Neural cell (in vitro differentiated cells): ENCODE results near the gene GLTP. TPM values are rescaled to one million over a fixed set of nuclear protein-coding genes. Genes with fewer than 3 reads are reported as not detected.

Experiments
- H2AFZ ChIP-seq: fragments of 200-600, 300-800 bp; sonication (generic), shearing (Covaris generic); 2 replicates; pipeline ENCODE4 v1.6.0; 2014; ENCODE audit warnings: low read depth, mild to moderate bottlenecking, antibody characterized with exemption, low read length, moderate library complexity
- H3F3A ChIP-seq: fragments of 200-600 bp; shearing (Covaris generic); 2 replicates; pipeline ENCODE4 v1.6.1; 2016; ENCODE audit warnings: mild to moderate bottlenecking, moderate library complexity, mixed read lengths, antibody characterized with exemption, low read length; ENCODE audit not compliant: insufficient read depth, poor library complexity, severe bottlenecking
- H3K27ac ChIP-seq: fragments of 200-600, 300-800 bp; sonication (generic), shearing (Covaris generic); 2 replicates; pipeline ENCODE4 v1.5.1; 2014; ENCODE audit warnings: mild to moderate bottlenecking, low read length, moderate library complexity
- H3K27me3 ChIP-seq: fragments of 300-800, 200-600 bp; sonication (generic), shearing (Covaris generic); 2 replicates; pipeline ENCODE4 v1.6.0; 2014; ENCODE audit warnings: mild to moderate bottlenecking, low read depth, low read length, moderate library complexity; ENCODE audit not compliant: insufficient read depth
- H3K36me3 ChIP-seq: fragments of 300-800, 200-600 bp; sonication (generic), shearing (Covaris generic); 2 replicates; pipeline ENCODE4 v1.5.1; 2014; ENCODE audit warnings: mild to moderate bottlenecking, antibody characterized with exemption, low read length, moderate library complexity; ENCODE audit not compliant: insufficient read depth
- H3K4me2 ChIP-seq: fragments of 300-800, 200-600 bp; sonication (generic), shearing (Covaris generic); 2 replicates; pipeline ENCODE4 v1.6.0; 2014; ENCODE audit warnings: mild to moderate bottlenecking, low read length
- H3K4me3 ChIP-seq: fragments of 300-800, 200-600 bp; sonication (generic), shearing (Covaris generic); 2 replicates; pipeline ENCODE4 v1.5.1; 2014; ENCODE audit warnings: mild to moderate bottlenecking, low read length, moderate library complexity
- H3K79me2 ChIP-seq: fragments of 200-600 bp; shearing (Covaris generic); replicated peaks from 2 replicates; pipeline ENCODE4 v1.6.0; 2014; ENCODE audit warnings: mild to moderate bottlenecking, low read length, moderate library complexity; ENCODE audit not compliant: insufficient read depth
- H3K9ac ChIP-seq: fragments of 300-800, 200-600 bp; sonication (generic), shearing (Covaris generic); 2 replicates; pipeline ENCODE4 v1.6.1; 2016; ENCODE audit warnings: mild to moderate bottlenecking, low read length, mixed read lengths
- H3K9me2 ChIP-seq: fragments of 200-600 bp; shearing (Covaris generic); 2 replicates; pipeline ENCODE4 v1.6.1; 2016; ENCODE audit warnings: mild to moderate bottlenecking, low read length, mixed read lengths; ENCODE audit not compliant: insufficient read depth
- H3K9me3 ChIP-seq: fragments of 200-600, 300-800 bp; sonication (generic), shearing (Covaris generic); 2 replicates; pipeline ENCODE4 v1.6.1; 2016; ENCODE audit warnings: mild to moderate bottlenecking, mixed run types, low read length, moderate library complexity, mixed read lengths
- H4K20me1 ChIP-seq: fragments of 200-600 bp; shearing (Covaris generic); 2 replicates; pipeline ENCODE4 v1.6.1; 2016; ENCODE audit warnings: mild to moderate bottlenecking, mixed run types; ENCODE audit not compliant: insufficient read depth
- CTCF ChIP-seq: fragments of 450-650 bp; IDR thresholded peaks from 2 replicates; pipeline ENCODE4 v1.5.1; 2014; ENCODE audit warnings: antibody characterized with exemption, mild to moderate bottlenecking, moderate library complexity; ENCODE audit not compliant: poor library complexity, severe bottlenecking
- EP300 ChIP-seq: fragments of 450-650 bp; conservative IDR thresholded peaks from 2 replicates; pipeline ENCODE4 v1.6.1; 2014; ENCODE audit warnings: antibody characterized with exemption, mild to moderate bottlenecking, moderate library complexity; ENCODE audit not compliant: poor library complexity, severe bottlenecking
- EZH2 ChIP-seq: fragments of 200-600, 300-800 bp; shearing (Covaris generic), sonication (generic); IDR thresholded peaks from 2 replicates; pipeline ENCODE4 v1.6.1; 2014; ENCODE audit warnings: antibody characterized with exemption, low read length, borderline replicate concordance, mild to moderate bottlenecking; ENCODE audit not compliant: insufficient read depth, poor library complexity, severe bottlenecking
- MXI1 ChIP-seq: fragments of 450-650 bp; conservative IDR thresholded peaks from 2 replicates; pipeline ENCODE4 v1.6.1; 2014; ENCODE audit warnings: antibody characterized with exemption, mild to moderate bottlenecking; ENCODE audit not compliant: poor library complexity, severe bottlenecking
- POLR2AphosphoS5 ChIP-seq: IDR thresholded peaks from 2 replicates; pipeline ENCODE4 v1.6.1; 2012
- RAD21 ChIP-seq: fragments of 450-650 bp; conservative IDR thresholded peaks from 2 replicates; pipeline ENCODE4 v1.6.1; 2014; ENCODE audit warnings: antibody characterized with exemption, mild to moderate bottlenecking, moderate library complexity
- REST ChIP-seq: IDR thresholded peaks from 2 replicates; pipeline ENCODE4 v1.6.1; 2012; ENCODE audit warnings: borderline replicate concordance
- SMC3 ChIP-seq: fragments of 450-650 bp; conservative IDR thresholded peaks from 2 replicates; pipeline ENCODE4 v1.6.1; 2014; ENCODE audit warnings: antibody characterized with exemption, mild to moderate bottlenecking, moderate library complexity; ENCODE audit not compliant: poor library complexity
- TAF1 ChIP-seq: IDR thresholded peaks from 2 replicates; pipeline ENCODE4 v1.6.1; 2012; ENCODE audit warnings: low read depth
- polyA plus RNA-seq: library from polyadenylated mRNA; depleted of rRNA; stranded (reverse); fragments of >200 nt; gene quantifications from 2 replicates; pipeline ENCODE4 v1.2.3, GENCODE V29; 2014

The GLTP gene
- polyA plus RNA-seq, 1 donor from 2014 or later, result 25.0 TPM

GRCh38 chr12:109888179-109889020, 8.1 kb upstream of the GLTP start:
- Histone ChIP-seq H3K4me2 (no peak overlapping the region), H3K36me3 (no peaks in the 10 kb centered on the region), H3K27ac (no peak overlapping the region), H3K9ac (no peak overlapping the region), H4K20me1 (no peaks in the 10 kb centered on the region), H3K9me3 (no peaks in the 10 kb centered on the region), H2AFZ (no peak overlapping the region), H3K27me3 (no peaks in the 10 kb centered on the region), H3K4me3 (no peak overlapping the region), H3F3A (no peaks in the 10 kb centered on the region), H3K79me2 (no peaks in the 10 kb centered on the region), H3K9me2 (no peaks in the 10 kb centered on the region)
- TF ChIP-seq POLR2AphosphoS5 (no peak), SMC3 (no peak), EZH2 (no peak), TAF1 (no peak), MXI1 (no peak), CTCF (no peak), RAD21 (no peak)

GRCh38 chr12:109885616-109886015, 5.3 kb upstream of the GLTP start:
- Histone ChIP-seq H3K9ac (no peak overlapping the region), H3K27me3 (no peaks in the 10 kb centered on the region), H3K4me2 (no peak overlapping the region), H3K4me3 (no peak overlapping the region), H4K20me1 (no peaks in the 10 kb centered on the region), H3K79me2 (no peaks in the 10 kb centered on the region), H3K36me3 (no peaks in the 10 kb centered on the region), H3K9me2 (no peaks in the 10 kb centered on the region), H3K27ac (no peak overlapping the region), H2AFZ (no peak overlapping the region), H3K9me3 (no peaks in the 10 kb centered on the region), H3F3A (no peaks in the 10 kb centered on the region)
- no peak for TF ChIP-seq RAD21
- no peak for TF ChIP-seq MXI1
- no peak for TF ChIP-seq SMC3
- TF ChIP-seq EP300, result no peak
- no peak for TF ChIP-seq TAF1
- no peak for TF ChIP-seq CTCF
- no peak for TF ChIP-seq POLR2AphosphoS5
- TF ChIP-seq EZH2, result no peak

- Histone ChIP-seq H2AFZ (no peak overlapping the region), H3K4me2 (no peak overlapping the region), H3K4me3 (no peak overlapping the region), H3K27me3 (no peaks in the 10 kb centered on the region), H3F3A (no peaks in the 10 kb centered on the region), H3K9me3 (no peaks in the 10 kb centered on the region), H3K9ac (no peak overlapping the region), H3K79me2 (peaks cover 15% of the 10 kb centered on the region), H4K20me1 (no peaks in the 10 kb centered on the region), H3K27ac (no peak overlapping the region), H3K9me2 (no peaks in the 10 kb centered on the region), H3K36me3 (no peaks in the 10 kb centered on the region)
- TF ChIP-seq POLR2AphosphoS5, result no peak
- no peak for TF ChIP-seq EZH2
- TF ChIP-seq SMC3, result no peak
- no peak for TF ChIP-seq EP300
- no peak for TF ChIP-seq RAD21
- no peak for TF ChIP-seq MXI1
- TF ChIP-seq TAF1, result no peak
- TF ChIP-seq CTCF, result no peak
- no peak for TF ChIP-seq REST
Measured at GRCh38 chr12:109883461-109883860, 3.1 kb upstream of the GLTP start.
